NCI-H1105 treated with DMSO at 0.1 percent for 48 hours (cell line): ENCODE measurements around the gene SLC1A7.
A peak's percentile ranks its signal among the peaks of the same experiment; 100 is the strongest.

Experiments
- DNase-seq: peaks from one replicate; lab custom pipeline; 2025; lab: John Stamatoyannopoulos, UW

SLC1A7 gene

DNA sequence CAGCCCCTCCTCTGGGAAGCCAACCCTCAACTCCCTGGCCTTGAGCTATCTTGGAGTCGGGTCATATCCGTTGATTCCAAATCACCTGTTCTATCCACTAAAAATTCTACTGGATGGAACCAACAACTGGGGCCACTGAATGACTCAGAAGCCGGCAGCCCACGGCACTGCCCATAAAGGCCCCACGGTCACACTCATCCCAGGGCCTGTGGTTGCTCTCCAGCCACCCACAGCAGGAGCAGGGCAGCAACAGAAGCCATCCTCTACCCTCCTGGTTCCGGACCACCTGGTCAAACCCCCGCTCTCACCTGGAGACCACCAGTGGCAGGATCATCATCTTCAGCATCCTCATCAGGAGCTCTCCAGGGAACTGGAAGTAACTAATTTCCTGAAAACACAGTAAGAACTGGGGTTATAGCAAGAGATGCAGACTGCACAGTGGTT is 8.4 kb downstream of the SLC1A7 start:
- DNase-seq, result no peak

DNA sequence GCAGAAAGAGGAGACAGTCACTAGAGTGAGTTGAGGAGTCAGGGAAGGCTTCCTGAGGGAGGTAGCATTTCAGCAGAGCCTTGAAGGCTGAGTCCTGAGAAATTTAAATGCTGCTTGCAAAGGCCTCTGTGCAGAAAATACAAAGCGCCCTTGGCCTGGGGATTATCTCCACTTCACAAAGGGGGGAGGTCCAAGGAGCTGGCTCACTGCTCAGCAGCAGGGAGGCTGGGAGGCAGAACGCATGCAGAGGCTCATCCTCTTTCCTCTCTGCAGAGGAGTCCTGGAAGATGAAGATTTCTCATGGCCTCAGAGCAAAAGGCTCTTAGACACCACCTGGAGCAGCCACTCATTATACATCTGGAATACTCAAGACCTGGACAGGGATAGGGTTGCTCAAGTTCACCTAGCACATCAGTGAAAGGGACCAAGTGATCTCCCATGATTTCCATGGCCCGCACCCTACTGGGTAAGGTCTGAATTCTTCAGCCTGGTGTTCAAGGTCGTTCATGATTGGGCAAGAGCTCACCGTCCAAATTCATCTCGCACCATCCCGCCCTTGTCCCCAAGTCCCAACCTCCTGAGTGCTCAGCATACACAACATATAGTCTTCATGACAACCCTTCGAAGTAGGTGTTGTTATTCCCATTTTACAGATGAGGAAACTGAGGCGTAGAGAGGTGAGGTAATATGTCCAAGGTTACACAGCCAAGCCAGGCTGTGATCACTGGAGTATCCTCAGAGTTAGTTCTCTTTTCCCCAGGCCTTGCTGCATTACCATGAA is 9.0 kb downstream of the SLC1A7 start:
- DNase-seq, result no peak

DNA sequence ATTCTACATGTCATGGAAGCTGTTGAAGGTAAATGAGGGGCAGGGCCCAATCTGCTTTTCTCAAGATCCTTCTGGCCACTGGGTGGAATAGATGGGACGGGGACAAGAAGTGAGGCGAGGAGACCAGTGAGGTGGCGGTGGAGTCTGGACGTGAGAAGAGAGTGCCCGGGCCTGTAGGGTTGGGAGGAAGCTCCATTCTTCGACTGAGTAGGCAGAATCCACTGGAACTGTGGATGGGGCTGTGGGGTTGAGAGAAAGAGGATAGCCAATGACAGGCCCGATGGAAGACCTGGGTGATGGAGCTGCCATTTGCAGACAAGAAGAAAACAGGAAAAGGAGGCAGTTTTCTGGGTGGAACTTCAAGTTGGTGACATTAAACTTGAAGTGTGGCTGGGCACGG is 10.3 kb downstream of the SLC1A7 start:
- DNase-seq, result no peak

GRCh38 chr1:53131590-53131938 is 10.9 kb downstream of the SLC1A7 start:
- no peak for DNase-seq

DNA sequence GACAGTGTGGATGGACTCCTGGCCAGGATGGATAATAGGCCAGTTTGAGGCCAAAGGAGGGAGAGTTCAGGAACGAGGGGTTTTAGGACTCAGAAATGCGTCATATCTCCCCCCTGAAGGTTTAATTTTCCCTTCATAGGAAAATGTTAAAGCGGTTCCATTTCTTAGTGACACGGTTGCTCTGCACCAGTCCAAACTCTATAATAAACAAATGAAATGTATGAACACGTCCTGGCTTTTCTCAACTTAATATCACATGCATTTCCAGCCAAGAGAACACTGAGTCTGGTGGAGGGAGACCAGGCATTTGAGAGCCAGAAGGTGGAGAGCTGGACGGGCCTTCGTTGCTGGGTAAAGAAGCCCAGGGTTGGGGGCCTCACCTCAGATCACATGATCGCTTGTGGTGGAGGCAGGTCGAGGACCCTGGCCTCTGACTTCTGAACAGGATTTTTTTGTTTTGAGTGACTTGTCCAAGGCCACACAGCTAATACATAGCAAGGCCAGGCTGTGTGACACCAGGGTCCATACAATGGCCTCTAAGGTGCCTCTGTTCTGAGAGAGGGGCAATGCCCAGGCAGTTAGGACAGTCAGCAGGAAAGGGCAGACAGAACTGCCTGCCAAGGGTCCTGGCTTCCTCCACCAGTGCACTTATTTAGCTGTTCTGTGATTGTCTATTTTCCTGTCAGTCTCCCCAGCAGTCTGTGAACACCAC is 11.4 kb downstream of the SLC1A7 start:
- DNase-seq, result no peak

- DNase-seq, result no peak
Observed at GRCh38 chr1:53130598-53130877, 11.9 kb downstream of the SLC1A7 start.

DNA sequence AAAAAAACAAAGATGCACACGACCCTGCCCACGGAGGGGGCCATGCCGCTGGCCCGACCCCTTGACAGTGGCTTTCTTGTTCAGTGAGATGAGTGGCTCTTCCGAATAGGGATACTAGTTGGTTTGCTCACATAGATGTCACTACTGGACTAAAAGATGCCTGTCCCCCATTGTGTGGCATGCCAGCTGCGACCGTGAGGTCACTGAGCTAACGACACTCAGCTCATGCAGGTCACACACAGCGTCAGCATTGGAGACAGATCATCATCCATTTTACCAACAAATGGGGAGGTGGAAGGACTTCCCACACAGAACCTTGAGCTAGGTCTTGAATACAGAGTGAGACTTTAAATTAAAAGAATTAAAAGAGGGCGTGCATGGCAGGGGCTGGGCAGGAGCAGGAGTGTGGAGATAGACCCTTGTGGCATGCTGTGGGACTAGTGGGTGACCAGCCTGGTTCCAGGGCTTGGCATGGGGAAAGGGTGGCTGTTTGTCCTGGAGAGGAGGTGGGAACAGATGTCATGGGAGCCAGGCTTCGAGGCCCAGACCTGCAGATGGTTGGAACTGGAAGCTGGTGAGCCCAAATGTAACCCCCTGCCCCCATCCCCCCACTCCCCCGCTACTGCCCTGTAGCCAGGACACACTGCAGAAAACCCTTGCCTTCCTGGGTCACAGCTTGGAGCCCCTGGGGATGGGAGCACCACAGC is 12.4 kb downstream of the SLC1A7 start:
- no peak for DNase-seq

- no peak for DNase-seq
Observed at GRCh38 chr1:53128401-53128800, 14.0 kb downstream of the SLC1A7 start.

- no peak for DNase-seq
Observed at GRCh38 chr1:53127546-53127945, 14.9 kb downstream of the SLC1A7 start.

- DNase-seq, result no peak
Observed at GRCh38 chr1:53126495-53126894, 15.9 kb downstream of the SLC1A7 start.

DNA sequence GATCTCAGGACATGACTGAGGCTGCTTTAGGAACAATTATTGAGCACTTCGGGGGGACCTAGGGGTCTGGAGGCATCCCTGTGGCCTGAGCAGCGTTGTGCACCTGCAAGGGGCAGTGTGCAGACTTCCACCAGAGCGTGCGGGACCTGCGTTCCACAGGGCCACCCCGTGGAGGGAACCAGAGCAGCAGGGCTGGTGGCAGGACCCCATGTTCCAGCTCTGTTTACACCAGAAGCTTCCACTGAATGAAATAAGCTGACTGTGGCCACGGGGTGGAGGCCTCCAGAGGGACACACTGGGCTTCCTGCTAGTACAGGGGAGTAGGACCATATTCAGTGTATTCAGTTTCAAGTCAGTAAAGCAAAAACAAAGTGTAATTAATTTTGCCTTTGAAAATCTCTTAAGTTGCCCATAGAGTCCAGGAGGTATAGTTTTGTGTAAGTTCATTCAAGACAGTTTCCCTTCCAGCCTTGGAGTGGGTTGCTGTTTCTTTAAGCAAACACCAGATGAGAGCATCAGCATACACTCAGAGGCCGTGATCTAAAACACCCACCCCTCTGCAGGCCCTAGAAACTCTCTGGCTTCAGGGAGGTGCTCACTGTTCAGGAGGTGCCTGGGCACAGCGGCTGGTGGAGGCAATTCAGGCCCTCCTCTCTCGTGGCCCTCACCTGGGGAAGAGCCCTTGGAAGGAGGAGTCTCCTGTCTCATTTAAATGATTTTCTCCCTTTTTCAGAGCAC is 16.6 kb downstream of the SLC1A7 start:
- DNase-seq, result no peak

DNA sequence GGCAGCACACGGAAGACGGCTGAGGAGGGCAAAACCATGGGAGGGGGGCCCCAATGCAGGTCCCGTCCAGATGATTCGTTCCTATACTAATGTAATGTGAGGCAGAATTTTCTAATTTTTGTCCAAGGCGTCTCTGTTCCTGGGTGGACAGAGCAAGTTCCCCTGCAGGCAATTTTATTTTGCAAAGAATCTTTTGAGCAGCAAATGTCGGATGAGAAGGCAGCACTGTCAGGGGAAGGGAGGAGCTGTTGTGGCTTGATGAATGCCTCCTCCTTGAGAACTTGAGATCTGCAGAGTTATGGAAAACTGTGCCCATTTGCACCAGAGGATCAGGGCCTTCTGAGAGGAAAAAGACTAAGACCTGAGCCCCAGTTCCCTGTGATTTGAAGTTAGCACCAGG is 17.3 kb downstream of the SLC1A7 start:
- DNase-seq, result no peak

DNA sequence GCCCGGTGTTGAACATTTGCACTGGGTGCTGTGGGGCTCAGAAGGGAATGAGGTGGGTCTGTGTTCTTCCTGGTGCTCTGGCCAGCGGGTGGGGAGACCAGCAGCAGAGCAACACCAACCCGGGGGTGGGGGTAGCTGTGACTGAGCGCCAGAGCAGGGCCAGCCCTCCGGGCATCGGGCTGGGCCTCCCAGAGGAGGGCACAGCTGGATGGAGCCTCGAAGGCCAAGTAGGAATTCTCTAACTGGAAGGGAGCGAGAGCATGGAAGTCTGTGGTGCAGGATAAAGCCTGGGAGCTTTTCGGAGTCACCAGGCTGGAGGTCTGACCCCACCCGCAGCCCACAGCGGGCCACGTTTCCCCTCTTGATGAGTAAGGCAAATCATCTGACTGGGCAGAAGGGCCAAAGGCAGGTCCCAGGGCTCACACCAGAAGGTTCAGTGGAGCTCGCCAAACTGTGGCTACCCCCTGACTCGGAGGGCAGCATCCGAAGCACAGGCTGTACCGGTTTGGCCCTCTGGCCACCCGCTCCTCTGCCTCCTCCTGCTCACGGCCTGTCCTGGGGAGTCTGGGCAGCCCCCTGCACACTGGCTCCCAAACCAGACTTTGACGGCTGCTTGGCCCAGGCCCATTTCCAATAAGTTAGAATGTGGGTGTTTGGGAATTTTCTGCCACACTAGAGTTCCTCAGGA is 18.8 kb downstream of the SLC1A7 start:
- DNase-seq, result no peak

GRCh38 chr1:53122961-53123413 is 19.5 kb downstream of the SLC1A7 start:
- no peak for DNase-seq

DNA sequence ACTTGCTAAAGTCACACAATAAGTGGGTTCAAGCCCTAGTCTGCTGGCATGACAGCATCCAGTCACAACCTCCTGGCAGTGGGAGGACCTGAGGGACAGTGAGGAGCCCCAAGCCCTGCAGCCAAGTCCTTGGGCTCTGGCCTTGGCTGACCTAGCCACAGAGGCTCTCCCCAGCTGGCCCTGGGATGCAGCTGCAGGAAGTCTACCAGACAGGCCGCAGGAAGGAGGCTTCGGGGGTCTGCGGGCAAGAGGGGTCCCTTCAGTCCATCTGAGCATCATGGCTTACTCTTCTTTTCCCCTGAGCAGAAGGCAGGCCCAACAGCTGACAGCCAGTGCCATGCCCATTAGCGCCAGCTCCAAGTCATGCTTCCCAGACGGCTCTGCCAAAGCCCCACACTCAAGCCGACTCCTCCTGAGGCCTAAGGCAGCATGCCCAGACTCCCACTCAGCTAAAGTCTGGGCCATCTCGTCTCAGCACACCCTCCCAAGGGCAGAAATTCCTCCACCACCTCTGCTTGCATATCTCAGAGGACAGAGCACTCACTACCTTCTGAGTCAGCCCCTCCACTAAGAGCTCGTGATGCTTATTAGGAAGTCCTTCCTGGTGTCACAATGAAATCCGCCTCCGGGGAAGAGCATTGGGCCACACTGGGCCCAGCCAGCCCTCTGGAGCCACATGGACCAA is 20.1 kb downstream of the SLC1A7 start:
- no peak for DNase-seq

DNA sequence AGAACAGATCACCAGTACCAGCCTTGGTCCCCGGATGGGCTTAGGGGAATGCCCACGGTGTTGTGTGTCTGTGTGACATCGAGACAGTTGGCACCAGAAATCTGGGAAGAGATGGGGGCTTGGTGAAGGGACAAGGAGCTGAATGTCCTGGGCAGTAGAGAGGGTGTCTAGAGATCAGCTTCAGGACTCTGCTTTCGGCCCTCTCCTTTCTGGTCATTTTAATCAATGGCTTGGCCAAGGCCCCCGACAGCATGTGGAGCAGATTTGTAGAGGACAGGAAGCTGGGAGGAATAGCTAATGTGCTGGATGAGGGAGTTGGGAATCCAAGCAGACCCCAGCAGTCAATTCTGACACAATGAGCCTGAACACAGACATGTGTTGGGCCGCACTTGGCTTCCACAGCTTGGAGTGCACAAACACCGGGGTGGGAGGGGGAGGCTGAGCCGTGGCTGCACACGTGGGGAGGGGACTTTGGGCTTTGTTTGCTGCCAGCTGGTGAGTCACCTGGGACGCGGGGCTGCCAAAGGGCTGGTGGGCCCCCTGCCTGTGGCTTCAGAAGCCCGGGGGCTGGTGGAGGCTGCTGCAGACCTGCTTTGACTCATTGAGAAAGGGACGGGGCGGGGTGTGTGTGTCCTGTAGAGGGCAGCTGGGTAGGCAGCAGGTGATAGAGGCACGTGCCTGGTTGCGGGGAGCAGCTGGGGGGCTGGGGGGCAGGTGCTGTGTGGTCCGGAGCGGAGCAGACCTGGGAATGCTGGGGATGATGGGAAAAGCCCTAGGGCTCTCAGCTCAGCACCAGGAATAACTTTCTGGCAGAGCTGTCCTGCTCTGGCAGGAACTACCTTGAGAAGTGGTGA is 20.9 kb downstream of the SLC1A7 start:
- DNase-seq, result peak; percentile 23

DNA sequence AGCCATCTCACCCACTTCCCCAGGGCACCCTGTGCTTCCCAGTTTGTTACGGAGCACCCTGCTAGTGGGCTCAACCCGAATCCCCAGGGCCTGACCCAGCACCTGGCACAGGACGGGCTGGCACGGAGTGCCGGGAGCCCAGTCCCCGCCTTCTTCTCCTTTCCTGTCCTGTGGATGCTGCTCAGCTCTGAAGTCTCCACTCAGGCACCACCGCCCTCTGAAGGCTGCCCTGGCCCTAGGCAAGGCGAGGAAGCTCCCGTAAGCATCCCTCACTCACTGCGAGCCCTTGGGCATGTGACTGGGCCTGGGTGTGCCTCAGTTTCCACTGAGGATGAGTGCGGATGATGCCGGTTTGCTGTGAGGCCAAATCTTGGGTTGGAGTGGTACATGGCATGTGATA is 21.8 kb downstream of the SLC1A7 start:
- no peak for DNase-seq

DNA sequence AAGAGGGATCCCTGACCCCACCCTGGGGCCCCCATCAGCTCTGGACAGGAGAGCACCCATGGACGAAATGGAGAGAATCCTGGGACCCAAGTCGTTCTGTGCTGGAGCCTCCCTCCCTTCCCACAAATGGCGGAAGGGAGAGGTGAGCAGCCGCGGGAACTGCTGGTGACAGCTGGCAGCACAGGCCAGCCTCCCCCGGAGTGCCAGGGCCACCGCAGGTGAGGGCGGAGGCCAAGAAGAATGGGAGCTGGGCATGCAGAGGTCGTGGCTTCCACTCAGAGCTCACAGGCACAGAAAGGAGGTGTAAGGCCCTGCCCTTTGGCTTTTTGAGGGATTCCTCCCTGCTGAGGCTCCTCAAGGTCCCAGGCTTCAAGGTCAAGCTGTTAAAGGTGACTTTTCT is 24.6 kb downstream of the SLC1A7 start:
- DNase-seq, result no peak

GRCh38 chr1:53116933-53117600 is 25.4 kb downstream of the SLC1A7 start:
- no peak for DNase-seq

GRCh38 chr1:53116307-53116810 is 26.1 kb downstream of the SLC1A7 start:
- DNase-seq, result no peak
